Measurements from ENCODE around the gene RAPGEF4. TPM values are rescaled to one million over a fixed set of nuclear protein-coding genes. Genes with fewer than 3 reads are reported as not detected.
A peak's percentile ranks its signal among the peaks of the same experiment; 100 is the strongest.

The RAPGEF4 gene
- total RNA-seq, 6 donors from 2014 or later = 8.3 to 35.2 (median 17.4) TPM

- 48 to 57% methylated on average over 2 of the region's 2 CpGs for WGBS, 2 donors
- ATAC-seq (ENCODE audit: low FRiP score in 2 of 2) (no peak), DNase-seq (no peak)
- peak overlapping the region in 1 of 4 donors; percentile 6 for H3K27ac ChIP-seq
- TF ChIP-seq EP300 (IDR thresholded peaks at IDR 0.05) (no peak), POLR2A (IDR thresholded peaks at IDR 0.05) (no peak), POLR2AphosphoS5 (IDR thresholded peaks at IDR 0.05) (no peak), CTCF (IDR thresholded peaks at IDR 0.05) (no peak)
- H3K4me1 ChIP-seq = peaks cover 0 to 8% (median 4%) of the 10 kb centered on the region in 4 donors
- H3K36me3 ChIP-seq = peaks cover 0 to 13% (median under 1%) of the 10 kb centered on the region in 4 donors
- no peaks in the 10 kb centered on the region for H3K27me3 ChIP-seq
- no peak overlapping the region for H3K4me3 ChIP-seq
- H3K9me3 ChIP-seq = no peaks in the 10 kb centered on the region
These were observed 227.2 kb downstream of the RAPGEF4 start for GRCh38 chr2:172962824-172963223.

DNA sequence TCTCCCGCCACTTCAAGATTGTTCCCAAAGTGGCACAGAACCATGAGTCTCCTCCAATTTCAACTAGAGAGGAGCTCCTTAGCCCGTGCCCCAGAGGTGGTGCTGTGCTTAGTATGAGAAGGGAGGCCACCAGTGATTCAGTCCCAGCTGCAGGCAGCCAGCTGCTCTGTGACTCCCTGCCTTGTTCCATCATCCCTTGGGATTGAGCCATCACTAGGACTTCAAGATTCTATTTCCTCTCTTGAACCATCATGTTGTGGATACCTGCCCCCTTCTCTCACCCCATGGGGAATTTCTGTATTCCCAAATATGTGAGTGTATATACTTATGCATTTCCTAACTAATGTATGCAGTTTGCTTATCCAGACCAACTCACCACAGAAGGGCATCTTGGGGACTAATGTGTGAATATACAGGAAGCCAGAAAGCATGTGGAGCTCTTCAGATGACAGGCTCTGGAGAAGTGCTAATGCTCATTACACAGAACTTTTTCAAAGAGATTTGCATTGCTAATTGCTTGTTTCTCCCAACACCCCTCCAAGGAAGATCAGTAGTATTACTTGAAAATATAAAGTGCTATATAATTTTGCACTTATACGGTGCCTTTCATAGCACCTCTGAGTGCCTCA lies 229.0 kb downstream of the RAPGEF4 start:
- H3K4me1 ChIP-seq = peaks cover 0 to 21% (median 12%) of the 10 kb centered on the region in 4 donors
- TF ChIP-seq POLR2A (IDR thresholded peaks at IDR 0.05) (no peak), EP300 (IDR thresholded peaks at IDR 0.05) (no peak), CTCF (IDR thresholded peaks at IDR 0.05) (no peak), POLR2AphosphoS5 (IDR thresholded peaks at IDR 0.05) (no peak)
- WGBS, 2 donors = 89 to 93% methylated on average over 2 to 3 of the region's 3 CpGs
- H3K4me3 ChIP-seq = no peak overlapping the region
- no peak overlapping the region for H3K27ac ChIP-seq
- ATAC-seq (ENCODE audit: low FRiP score in 2 of 2) (no peak), DNase-seq (no peak)
- H3K9me3 ChIP-seq = no peaks in the 10 kb centered on the region
- no peaks in the 10 kb centered on the region for H3K27me3 ChIP-seq
- H3K36me3 ChIP-seq = peaks cover 0 to 23% (median 5%) of the 10 kb centered on the region in 4 donors

GRCh38 chr2:172965433-172966212 lies 230.0 kb downstream of the RAPGEF4 start:
- Histone ChIP-seq H3K9me3 (no peaks in the 10 kb centered on the region), H3K27me3 (no peaks in the 10 kb centered on the region), H3K36me3 (peaks cover 0 to 23% (median 5%) of the 10 kb centered on the region in 4 donors), H3K4me1 (peaks cover 4 to 26% (median 19%) of the 10 kb centered on the region in 4 donors), H3K27ac (no peak overlapping the region), H3K4me3 (no peak overlapping the region)
- ATAC-seq (ENCODE audit: low FRiP score in 2 of 2) (no peak), DNase-seq (no peak)
- TF ChIP-seq EP300 (IDR thresholded peaks at IDR 0.05) (no peak), POLR2AphosphoS5 (IDR thresholded peaks at IDR 0.05) (no peak), CTCF (IDR thresholded peaks at IDR 0.05) (no peak), POLR2A (IDR thresholded peaks at IDR 0.05) (no peak)
- WGBS, 2 donors = 89% methylated on average over 8 of the region's 8 CpGs

- peaks cover 0 to 23% (median 5%) of the 10 kb centered on the region in 4 donors for H3K36me3 ChIP-seq
- no peaks in the 10 kb centered on the region for H3K9me3 ChIP-seq
- TF ChIP-seq EP300 (IDR thresholded peaks at IDR 0.05) (no peak), POLR2AphosphoS5 (IDR thresholded peaks at IDR 0.05) (no peak), POLR2A (IDR thresholded peaks at IDR 0.05) (no peak), CTCF (IDR thresholded peaks at IDR 0.05) (no peak)
- no peaks in the 10 kb centered on the region for H3K27me3 ChIP-seq
- H3K4me3 ChIP-seq = no peak overlapping the region
- peaks cover 4 to 28% (median 26%) of the 10 kb centered on the region in 4 donors for H3K4me1 ChIP-seq
- ATAC-seq (ENCODE audit: low FRiP score in 2 of 2) = peak in 1 of 2 donors; percentile 17
- 78 to 85% methylated on average over 14 to 16 of the region's 16 CpGs for WGBS, 2 donors
- peak in 1 of 2 donors; percentile 24 for DNase-seq
- peak overlapping the region in 1 of 4 donors; percentile 38 for H3K27ac ChIP-seq
These were observed 231.7 kb downstream of the RAPGEF4 start for GRCh38 chr2:172967036-172967982.
